ACHN (cell line): ENCODE results near the gene TPI1.
"Not testable (repeated sequence)": the region's sequence is repeated elsewhere in the genome, so short reads cannot be mapped to it uniquely, and the experiment has no call there.

ENCODE experiments used
- DNase-seq: peaks from one replicate; pipeline ENCODE4 v3.0.0-alpha.2; 2015
- in situ Hi-C: cut with HindIII; loops from 2 replicates; pipeline ENCODE4 v1.10.0; 2017; ENCODE audit warnings: low sequenced_read_pairs, low pct_ligation_motif_present, low pct_unique_long_range_greater_than_20kb

The TPI1 gene

DNA sequence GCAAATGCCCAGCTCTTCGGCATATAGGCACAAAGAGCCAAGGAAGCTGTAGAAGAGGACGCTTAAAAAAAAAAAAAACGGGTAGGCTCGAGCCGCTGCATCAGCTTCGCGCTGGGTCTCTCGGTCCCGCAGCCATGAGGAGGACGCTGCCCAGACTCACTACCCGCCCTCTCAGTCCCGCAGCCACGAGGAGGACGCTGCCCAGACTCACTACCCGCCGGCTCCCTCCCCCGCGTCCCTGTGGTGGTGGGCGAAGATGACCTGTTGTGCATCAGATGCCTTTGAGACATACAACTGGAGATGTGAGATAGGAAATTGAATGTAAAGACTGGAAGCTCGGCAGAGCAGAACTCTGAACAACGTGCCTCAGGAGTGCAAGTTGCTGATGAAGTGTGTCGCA is 17.2 kb downstream of the TPI1 start:
- DNase-seq: no peak
- in situ Hi-C loops: no loop called here

DNA sequence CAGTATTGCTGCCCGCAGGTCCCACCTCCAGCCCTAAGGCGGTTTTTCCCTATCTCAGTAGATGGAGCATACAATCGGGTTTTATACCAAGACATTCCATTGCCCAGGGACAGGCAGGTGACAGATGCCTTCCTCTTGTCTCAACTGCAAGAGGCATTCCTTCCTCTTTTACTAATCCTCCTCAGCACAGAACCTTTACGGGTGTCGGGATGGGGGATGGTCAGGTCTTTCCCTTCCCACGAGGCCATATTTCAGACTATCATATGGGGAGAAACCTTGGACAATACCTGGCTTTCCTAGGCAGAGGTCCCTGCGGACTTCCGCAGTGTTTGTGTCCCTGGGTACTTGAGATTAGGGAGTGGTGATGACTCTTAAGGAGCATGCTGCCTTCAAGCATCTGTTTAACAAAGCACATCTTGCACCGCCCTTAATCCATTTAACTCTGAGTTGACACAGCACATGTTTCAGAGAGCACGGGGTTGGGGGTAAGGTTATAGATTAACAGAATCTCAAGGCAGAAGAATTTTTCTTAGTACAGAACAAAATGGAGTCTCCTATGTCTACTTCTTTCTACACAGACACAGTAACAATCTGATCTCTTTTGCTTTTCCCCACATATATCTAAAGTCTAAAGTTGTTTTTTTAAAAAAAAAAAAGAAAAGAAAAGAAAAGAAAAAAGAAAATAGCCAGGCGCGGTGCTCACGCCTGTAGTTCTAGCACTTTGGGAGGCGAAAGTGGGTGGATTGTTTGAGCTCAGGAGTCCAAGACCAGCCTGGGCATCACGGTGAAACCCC is 19.1 kb downstream of the TPI1 start:
- in situ Hi-C loops, DNase-seq: not testable (repeated sequence)

DNA sequence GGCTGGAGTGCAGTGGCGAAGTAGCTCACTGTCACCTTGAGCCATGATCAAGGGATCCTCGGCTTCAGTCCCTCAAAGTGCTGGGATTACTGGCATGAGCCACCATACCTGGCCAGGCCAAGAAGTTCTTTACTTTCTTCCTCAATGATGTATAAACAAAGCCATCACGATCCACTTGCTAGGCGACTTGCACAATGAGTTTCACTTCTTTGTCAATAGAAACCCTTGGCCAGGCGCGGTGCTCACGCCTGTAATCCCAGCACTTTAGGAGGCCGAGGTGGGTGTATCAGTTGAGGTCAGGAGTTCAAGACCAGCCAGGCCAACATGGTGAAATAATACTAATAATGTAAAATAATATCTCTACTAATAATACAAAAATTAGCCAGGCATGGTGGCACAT is 20.1 kb downstream of the TPI1 start:
- in situ Hi-C loops: no loop called here
- DNase-seq: no peak

DNA sequence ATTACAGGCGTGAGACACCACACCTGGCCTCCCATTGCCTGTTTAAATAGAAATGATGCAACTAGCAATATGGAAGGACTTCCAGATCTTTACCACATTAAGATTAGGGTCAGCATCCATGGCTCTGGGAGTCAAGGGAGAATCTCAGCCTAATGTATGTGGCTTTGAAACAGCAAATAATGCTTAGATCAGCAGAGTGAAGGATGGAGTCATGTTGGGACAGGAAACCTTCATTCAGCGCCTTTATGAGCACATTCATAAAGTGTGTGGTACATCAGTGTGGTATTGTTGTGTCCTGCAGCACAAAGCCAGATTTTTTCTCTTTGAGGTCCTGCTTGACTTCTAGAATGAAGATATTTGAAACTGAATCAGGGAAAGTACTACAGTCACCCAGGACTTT is 21.0 kb downstream of the TPI1 start:
- DNase-seq: no peak
- in situ Hi-C loops: no loop called here

DNA sequence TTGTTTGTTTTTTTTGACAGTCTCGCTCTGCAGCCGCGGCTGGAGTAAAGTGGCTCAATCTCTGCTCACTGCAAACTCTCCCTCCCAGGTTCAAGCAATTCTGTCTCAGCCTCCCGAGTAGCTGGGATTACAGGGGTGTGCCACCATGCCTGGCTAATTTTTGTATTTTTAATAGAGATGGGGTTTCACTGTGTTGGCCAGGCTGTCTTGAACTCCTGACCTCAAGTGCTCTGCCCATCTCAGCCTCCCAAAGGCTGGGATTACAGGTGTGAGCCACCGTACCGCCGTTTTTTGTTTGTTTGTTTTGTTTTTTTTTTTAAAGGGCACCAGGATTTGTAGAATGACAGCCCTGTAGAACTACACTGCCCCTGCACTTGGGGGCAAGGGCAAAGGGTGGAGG is 21.5 kb downstream of the TPI1 start:
- in situ Hi-C loops, DNase-seq: not testable (repeated sequence)

DNA sequence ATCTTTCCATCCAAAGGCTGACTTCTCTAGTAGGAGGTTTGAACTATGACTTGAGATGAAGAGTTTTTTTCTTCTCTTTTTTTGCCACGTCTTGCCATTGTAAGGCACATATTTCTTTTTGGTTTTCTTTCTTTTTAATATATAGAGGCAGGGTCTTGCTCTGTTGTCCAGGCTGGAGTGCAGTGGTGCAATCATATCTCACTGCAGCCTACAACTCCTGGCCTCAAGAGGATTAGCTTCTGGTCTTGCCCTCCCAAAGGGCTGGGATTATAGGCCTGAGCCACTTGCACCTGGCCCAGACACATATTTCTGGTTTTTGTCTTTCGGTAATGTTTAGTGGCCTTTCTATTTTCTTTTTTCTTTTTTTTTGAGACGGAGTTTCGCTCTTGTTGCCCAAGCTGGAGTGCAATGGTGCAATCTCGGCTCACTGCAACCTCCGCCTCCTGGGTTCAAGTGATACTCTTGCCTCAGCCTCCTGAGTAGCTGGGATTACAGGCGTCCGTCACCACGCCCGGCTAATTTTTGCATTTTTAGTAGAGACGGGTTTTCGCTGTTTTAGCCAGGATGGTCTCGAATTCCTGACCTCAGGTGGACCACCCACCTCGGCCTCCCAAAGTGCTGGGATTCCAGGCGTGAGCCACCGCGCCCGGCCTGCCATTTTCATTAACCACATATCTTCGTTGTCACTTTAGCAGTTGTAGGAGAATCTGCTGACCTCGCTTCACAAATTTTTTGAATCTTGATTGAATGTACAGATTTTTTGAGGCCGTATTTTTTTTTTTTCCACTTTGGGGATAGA is 22.6 kb downstream of the TPI1 start:
- DNase-seq, in situ Hi-C loops: not testable (repeated sequence)

DNA sequence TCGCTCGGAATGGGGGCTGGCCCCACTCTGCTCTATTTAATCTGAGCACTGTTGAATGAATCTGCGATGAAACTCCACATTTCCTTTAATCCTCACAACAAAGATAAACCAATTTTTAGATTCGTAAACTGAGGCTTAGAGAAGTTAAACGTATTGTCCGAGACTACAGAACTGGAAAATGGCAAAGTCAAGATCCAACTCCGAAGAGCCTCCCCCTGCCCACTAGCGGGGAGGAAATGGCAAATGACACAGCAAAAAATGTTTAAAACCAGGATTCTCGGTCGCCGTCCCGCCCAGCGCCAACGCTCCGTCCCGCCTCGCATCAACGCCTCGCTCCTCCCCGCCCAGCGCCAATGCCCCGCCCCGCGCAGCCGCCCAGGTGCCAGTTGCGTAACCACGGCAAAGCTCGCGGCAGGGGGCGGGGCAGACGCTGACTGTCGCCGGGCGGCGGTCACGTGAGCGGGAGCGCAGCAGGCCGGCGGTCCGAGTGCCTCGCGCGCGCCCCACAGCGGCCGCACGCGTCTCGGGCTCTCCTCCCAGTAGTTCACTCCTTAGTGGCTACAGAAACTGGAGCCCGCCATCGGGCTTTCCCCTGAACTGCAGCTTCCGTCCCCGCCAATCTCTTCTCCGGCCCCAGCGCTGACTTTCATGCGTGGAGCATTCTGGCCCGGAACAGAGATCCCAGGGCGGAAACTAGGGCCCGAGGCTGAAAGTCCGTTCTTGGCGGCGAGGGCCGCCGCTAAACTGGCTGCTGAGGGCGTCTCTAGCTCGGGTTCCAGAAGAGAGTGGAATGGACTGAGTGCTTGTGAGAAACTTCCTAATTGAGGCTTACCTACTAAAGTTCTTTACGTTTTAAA is 23.7 kb downstream of the TPI1 start:
- in situ Hi-C loops: no loop called here
- DNase-seq: peak; percentile 99

DNA sequence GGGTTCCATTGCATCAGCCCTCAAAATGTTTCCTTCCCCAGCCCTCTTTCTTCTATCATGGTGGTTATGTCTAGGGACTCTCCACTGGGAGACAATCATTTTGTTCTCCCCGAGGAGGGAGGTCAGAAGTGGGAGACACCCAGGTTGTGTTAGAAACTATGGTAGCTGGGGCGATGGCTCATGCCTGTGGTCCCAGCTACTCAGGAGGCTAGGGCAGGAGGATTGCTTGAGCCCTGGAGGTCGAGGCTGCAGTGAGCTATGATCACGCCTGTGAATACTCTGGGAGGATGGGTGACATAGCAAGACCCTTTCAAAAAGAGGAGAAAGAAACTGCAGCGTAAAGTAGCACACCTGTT is 24.3 kb downstream of the TPI1 start:
- no peak for DNase-seq
- in situ Hi-C loops: no loop called here

DNA sequence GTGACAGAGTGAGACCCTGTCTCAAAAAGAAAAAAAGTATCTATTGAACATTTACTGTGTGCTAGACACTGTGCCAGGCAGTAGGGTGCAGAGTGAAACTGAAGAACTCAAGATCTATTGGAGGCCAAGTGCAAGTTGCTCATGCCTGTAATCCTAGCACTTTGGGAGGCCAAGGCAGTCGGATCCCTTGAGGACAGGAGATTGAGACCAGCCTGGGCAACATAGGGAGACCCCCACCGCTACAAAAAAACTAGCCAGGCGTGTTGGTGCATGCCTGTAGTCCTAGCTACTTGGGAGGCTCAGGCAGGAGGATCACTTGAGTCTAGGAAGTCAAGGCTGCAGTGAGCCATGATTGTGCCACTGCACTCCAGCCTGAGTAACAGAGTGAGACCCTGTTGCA is 25.4 kb downstream of the TPI1 start:
- in situ Hi-C loops, DNase-seq: not testable (repeated sequence)

DNA sequence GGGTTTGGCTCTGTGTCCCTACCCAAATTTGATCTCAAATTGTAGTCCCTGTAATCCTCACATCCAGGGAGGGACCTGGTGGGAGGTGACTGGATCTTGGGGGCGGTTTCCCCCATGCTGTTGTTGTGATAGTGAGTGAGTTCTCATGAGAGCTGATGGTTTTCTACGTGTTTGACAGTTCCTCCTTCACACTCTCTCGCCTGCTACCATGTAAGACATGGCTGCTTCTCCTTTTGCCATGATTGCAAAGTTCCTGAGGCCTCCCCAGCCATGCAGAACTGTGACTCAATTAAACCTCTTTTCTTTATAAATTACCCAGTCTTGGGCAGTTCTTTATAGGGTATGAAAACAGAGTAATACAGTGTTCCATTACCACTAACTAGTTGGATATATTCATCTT is 27.0 kb downstream of the TPI1 start:
- DNase-seq: no peak
- in situ Hi-C loops: no loop called here

DNA sequence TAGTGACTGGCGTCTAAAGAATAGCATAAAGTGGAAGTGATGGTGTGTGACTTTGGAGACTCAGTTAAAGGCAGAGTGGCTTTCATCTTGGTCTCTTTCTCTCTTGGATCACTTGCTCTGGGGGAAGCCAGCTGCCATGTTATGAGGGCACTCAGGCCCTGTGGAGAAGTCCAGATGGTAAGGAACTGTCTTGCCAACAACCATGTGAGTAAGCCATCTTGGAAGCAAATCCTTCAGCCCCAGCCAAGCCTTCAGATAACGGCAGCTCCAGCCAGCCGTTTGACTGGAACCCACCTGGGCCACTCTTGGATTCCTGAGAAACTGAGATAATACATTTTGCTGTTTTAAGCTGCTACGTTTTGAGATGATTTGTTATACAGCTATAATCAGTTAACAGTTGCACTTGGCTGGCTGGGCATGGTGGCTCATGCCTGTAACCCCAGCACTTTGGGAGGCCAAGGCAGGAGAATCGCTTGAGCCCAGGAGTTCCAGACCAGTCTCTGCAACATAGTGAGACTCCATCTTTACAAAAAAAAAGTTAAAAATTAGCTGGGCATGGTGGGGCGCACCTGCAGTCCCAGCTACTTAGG is 29.6 kb downstream of the TPI1 start:
- no peak for DNase-seq
- in situ Hi-C loops: no loop called here

DNA sequence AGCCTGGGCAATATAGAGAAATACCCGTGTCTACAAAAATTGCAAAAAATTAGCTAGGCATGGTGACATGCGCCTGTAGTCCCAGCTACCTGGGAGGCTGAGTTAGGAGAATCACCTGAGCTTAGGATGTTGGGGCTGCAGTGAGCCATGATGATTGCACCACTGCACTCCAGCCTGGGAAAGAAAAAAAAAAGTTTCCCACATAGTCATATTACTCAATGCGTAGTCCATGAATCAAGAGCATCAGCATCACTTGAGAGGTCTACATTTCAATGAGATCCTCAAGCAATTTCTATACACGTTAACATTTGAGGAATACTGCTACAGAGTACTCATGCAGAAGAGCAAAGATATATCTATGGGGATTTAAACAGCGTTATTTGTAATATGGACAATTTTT is 32.1 kb downstream of the TPI1 start:
- no peak for DNase-seq
- in situ Hi-C loops: no loop called here

DNA sequence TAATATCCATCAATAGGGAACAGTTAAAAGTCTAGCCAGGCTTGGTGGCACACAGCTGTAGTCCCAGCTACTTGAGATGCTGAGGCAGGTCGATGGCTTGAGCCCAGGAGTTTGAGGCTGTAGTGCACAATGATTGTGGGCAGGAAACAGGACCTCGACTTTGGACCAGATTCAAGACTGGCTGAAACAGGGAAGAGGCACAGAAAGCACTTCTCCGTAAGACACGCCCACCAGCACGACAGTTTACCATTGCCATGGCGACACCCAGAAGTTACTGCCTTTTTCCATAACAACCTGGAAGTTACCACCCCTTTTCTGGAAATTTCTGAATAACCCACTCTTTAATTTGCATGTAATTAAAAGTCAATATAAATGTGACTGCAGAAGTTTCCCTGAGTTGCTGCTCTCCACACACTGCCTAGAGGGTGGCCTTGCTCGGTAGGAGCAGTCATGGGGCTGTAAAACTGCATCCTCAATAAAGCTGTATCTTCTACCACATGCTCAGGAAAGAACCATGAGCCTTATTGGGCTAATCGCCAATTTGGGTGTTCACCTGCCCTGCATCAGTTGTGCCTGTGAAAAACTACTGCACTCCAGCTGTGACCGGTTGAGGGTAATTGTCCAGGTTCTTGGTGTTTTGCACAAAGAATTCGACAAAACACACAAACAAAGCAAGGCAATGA is 32.6 kb downstream of the TPI1 start:
- in situ Hi-C loops: no loop called here
- no peak for DNase-seq

DNA sequence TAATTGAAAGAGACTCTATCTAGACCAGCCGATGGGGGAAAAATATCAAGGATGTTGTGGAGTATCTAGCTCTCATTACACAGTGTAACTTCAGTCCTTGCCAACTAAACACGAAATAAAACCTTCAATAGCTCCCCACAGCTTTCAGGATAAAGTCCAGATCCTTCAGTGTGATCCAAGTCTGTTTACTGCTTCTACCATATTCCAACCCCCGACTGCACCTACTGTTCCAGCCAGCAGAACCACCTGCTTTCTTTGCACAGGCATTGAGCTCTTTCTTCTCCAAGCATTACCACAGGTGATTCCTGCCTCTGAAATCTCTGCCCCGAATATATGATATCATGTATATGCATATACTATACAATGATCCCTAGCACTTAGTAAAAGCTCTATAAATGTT is 35.1 kb downstream of the TPI1 start:
- no peak for DNase-seq
- in situ Hi-C loops: no loop called here

DNA sequence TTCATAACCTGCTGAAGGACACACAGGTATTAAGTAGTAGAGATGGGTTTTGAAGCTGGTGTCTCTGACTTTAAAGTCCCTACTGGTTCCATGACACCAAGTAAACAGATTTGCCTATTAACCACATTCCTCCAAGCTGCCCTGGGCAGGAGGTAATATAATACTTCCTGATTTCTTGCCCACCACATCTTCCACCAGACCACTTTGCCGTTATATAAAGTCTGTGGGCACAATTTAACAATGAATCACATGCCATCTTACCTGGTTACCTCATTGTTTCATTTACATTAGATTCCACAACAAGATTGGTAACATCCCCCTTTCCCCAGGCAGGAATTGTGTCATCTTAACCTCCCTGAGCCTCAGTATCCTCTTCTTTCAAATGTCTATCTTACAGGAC is 36.4 kb downstream of the TPI1 start:
- no peak for DNase-seq
- in situ Hi-C loops: no loop called here

DNA sequence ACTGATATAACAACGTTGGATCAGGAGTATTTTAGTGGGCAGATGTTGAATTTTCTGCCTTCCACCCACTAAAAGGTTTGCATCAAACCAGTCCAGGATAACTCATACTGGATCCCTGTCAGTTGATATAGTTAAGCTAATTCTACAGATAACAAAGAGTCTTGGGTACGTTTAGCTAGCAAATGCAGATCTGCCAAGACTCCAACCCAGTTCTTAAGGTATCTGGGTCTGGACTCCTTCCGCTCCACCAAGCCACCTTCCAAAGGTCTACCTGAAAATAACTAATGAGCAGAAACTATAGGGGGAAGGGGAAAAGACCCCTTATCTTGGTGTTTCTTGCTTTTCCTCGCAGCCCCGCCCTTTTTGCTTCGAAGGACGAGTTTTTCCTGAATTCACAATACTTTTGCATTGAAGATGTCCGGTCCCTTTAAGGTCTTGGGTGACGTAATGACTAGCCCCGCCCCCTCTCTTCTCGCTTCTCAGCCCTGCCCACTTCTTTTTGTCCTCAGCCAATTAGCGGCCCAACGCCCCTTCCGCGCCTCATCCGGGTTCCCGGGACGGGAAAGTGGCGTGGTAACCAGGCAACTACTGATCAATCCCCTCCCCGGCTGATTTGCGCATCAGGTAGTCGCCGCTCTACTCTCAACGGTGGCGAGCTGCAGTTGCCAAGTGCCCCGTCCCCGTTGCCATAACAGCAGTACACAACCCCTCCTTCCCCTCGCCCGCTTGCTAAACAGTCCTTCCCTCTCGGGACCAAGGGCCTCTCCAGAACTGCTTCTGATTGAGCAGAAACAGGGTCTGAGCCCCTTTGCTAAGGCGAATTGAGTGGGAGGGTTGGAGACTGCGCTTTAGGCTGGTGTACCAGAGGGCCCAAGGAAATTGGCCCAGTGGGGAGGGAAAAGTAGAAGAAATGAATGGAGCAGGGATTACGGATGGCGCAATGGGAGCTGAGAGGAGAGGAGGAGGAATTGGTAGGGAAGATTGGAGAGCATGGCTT is 37.2 kb downstream of the TPI1 start, which contains the start of gene LRRC23:
TSS of gene LRRC23 (plus strand) at position 543 of the 997 bp plus-strand sequence. CDS start 812 bp downstream, outside the sequence.
- in situ Hi-C loops: no loop called here
- peak; percentile 99 for DNase-seq

DNA sequence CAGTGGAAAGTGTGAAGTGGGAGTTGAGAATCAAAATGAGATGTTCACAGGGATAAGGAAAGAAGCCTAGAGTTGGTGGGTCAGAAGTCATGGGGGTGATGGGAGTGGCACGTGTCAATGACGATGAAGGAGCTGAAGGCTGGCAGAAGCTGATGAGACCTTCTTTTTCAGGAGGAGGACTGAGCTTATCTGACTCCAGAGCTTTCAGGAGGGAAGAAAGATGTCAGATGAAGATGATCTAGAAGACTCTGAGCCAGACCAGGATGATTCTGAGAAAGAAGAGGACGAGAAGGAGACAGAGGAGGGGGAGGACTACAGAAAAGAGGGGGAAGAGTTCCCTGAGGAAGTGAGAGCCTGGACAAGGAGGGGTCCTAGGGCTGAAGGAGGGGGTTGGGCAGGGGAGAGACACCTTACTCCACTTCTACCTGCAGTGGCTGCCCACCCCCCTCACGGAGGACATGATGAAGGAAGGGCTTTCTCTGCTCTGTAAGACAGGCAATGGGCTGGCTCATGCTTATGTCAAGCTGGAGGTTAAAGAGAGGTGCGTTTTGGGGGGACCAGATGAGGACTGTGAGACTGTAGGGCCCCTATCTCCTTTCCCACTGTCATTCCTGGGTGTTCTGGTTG is 38.2 kb downstream of the TPI1 start:
- no peak for DNase-seq
- in situ Hi-C loops: no loop called here
